OCI-LY7 (cell line): ENCODE results near the gene TNPO2.

Source experiments
- EZH2phosphoT487 ChIP-seq: fragments of 200-600 bp; sonication (generic); IDR thresholded peaks from 2 replicates; pipeline ENCODE4 v1.6.1; 2018; ENCODE audit warnings: low read depth, borderline replicate concordance, mild to moderate bottlenecking, mixed run types, antibody characterized with exemption, low read length, moderate library complexity, mixed read lengths
- TF ChIP-seq, protein P1 (sequence below): fragments of 200-600 bp; sonication (generic); conservative IDR thresholded peaks from 2 replicates; pipeline ENCODE4 v1.5.1; 2014; ENCODE audit warnings: mild to moderate bottlenecking, antibody characterized with exemption, low read length, moderate library complexity, mixed read lengths

DNA sequence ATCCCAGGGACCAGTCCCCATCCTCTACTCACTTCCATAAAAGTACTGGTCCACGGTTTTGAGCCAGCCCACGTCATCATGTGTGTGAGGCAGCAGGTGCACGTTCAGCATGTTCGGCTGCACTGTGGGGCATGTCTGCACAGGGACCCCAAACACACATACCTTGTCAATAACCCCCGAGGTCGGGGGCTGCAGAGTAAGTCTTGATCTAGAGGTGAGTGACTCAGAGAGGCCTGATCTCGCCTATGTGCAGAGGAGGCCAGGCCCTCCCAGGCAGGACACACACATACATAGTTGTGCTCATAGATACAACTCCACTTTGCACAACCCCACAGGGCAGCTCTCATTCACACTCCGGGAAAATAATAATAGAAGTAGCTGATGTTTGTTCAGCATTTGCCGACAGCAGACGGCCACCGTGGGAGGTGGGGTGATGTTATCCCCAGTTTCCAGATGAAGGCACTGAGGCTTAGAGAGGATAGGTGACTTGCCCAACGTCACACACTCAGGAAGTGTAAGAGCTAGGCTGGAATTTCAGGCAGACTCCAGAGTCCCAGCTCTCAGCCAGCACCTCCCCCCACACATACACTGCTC lies 58.0 kb downstream of the TNPO2 start:
- TF ChIP-seq, protein P1, sequence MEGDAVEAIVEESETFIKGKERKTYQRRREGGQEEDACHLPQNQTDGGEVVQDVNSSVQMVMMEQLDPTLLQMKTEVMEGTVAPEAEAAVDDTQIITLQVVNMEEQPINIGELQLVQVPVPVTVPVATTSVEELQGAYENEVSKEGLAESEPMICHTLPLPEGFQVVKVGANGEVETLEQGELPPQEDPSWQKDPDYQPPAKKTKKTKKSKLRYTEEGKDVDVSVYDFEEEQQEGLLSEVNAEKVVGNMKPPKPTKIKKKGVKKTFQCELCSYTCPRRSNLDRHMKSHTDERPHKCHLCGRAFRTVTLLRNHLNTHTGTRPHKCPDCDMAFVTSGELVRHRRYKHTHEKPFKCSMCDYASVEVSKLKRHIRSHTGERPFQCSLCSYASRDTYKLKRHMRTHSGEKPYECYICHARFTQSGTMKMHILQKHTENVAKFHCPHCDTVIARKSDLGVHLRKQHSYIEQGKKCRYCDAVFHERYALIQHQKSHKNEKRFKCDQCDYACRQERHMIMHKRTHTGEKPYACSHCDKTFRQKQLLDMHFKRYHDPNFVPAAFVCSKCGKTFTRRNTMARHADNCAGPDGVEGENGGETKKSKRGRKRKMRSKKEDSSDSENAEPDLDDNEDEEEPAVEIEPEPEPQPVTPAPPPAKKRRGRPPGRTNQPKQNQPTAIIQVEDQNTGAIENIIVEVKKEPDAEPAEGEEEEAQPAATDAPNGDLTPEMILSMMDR: no peak; the same call in 1 of the 2 replicates
- no peak for TF ChIP-seq EZH2phosphoT487
